Measurements from ENCODE around the gene COL5A1.

COL5A1 gene

GRCh38 chr9:134812343-134812673 lies 170.7 kb downstream of the COL5A1 start:
- Histone ChIP-seq H3K27me3 (ENCODE audit: insufficient read depth, low read length) (no peaks in the 10 kb centered on the region), H3K27ac (ENCODE audit: low read depth, low read length) (peak overlapping the region; percentile 20; the same call in 1 of the 2 replicates), H3K36me3 (ENCODE audit: insufficient read depth, low read length) (peaks cover 54% of the 10 kb centered on the region)

GRCh38 chr9:134813841-134814240 lies 172.2 kb downstream of the COL5A1 start:
- Histone ChIP-seq H3K27me3 (ENCODE audit: insufficient read depth, low read length) (no peaks in the 10 kb centered on the region), H3K79me2 (ENCODE audit: control insufficient read depth, insufficient read depth, low read length, unreplicated experiment) (no peaks in the 10 kb centered on the region), H3K36me3 (ENCODE audit: insufficient read depth, low read length) (peaks cover 44% of the 10 kb centered on the region), H3K4me1 (ENCODE audit: control insufficient read depth, insufficient read depth, low read length, unreplicated experiment) (peaks cover 8% of the 10 kb centered on the region), H2AFZ (ENCODE audit: low read length, unreplicated experiment) (no peak overlapping the region), H3K27ac (ENCODE audit: low read depth, low read length) (no peak overlapping the region), H3K4me3 (ENCODE audit: low read depth, low read length) (no peak overlapping the region)

More at GRCh38 chr9:134812343-134812673, 170.7 kb downstream of the COL5A1 start:
- no peak overlapping the region for H2AFZ ChIP-seq (ENCODE audit: low read length, unreplicated experiment)
- no peaks in the 10 kb centered on the region for H3K79me2 ChIP-seq (ENCODE audit: control insufficient read depth, insufficient read depth, low read length, unreplicated experiment)
- H3K4me3 ChIP-seq (ENCODE audit: low read depth, low read length) = no peak overlapping the region
- H3K4me1 ChIP-seq (ENCODE audit: control insufficient read depth, insufficient read depth, low read length, unreplicated experiment) = peaks cover 8% of the 10 kb centered on the region

GRCh38 chr9:134814598-134815215 lies 173.1 kb downstream of the COL5A1 start:
- Histone ChIP-seq H2AFZ (ENCODE audit: low read length, unreplicated experiment) (no peak overlapping the region), H3K4me3 (ENCODE audit: low read depth, low read length) (no peak overlapping the region), H3K4me1 (ENCODE audit: control insufficient read depth, insufficient read depth, low read length, unreplicated experiment) (peaks cover 8% of the 10 kb centered on the region), H3K79me2 (ENCODE audit: control insufficient read depth, insufficient read depth, low read length, unreplicated experiment) (no peaks in the 10 kb centered on the region), H3K27me3 (ENCODE audit: insufficient read depth, low read length) (no peaks in the 10 kb centered on the region), H3K36me3 (ENCODE audit: insufficient read depth, low read length) (peaks cover 38% of the 10 kb centered on the region), H3K27ac (ENCODE audit: low read depth, low read length) (no peak overlapping the region)

- Histone ChIP-seq H2AFZ (ENCODE audit: low read length, unreplicated experiment) (no peak overlapping the region), H3K36me3 (ENCODE audit: insufficient read depth, low read length) (peaks cover 32% of the 10 kb centered on the region; the same call in 1 of the 2 replicates), H3K4me1 (ENCODE audit: control insufficient read depth, insufficient read depth, low read length, unreplicated experiment) (peaks cover 8% of the 10 kb centered on the region), H3K79me2 (ENCODE audit: control insufficient read depth, insufficient read depth, low read length, unreplicated experiment) (no peaks in the 10 kb centered on the region), H3K4me3 (ENCODE audit: low read depth, low read length) (no peak overlapping the region), H3K27me3 (ENCODE audit: insufficient read depth, low read length) (no peaks in the 10 kb centered on the region), H3K27ac (ENCODE audit: low read depth, low read length) (no peak overlapping the region)
Measured at GRCh38 chr9:134815435-134816214, 174.0 kb downstream of the COL5A1 start.

GRCh38 chr9:134816264-134816663 lies 174.7 kb downstream of the COL5A1 start:
- Histone ChIP-seq H3K36me3 (ENCODE audit: insufficient read depth, low read length) (peaks cover 29% of the 10 kb centered on the region; the same call in 1 of the 2 replicates), H3K79me2 (ENCODE audit: control insufficient read depth, insufficient read depth, low read length, unreplicated experiment) (no peaks in the 10 kb centered on the region), H2AFZ (ENCODE audit: low read length, unreplicated experiment) (no peak overlapping the region), H3K27me3 (ENCODE audit: insufficient read depth, low read length) (no peaks in the 10 kb centered on the region), H3K27ac (ENCODE audit: low read depth, low read length) (no peak overlapping the region), H3K4me1 (ENCODE audit: control insufficient read depth, insufficient read depth, low read length, unreplicated experiment) (peaks cover 8% of the 10 kb centered on the region), H3K4me3 (ENCODE audit: low read depth, low read length) (no peak overlapping the region)

- Histone ChIP-seq H3K36me3 (ENCODE audit: insufficient read depth, low read length) (peaks cover 29% of the 10 kb centered on the region; the same call in 1 of the 2 replicates), H3K27ac (ENCODE audit: low read depth, low read length) (no peak overlapping the region), H3K79me2 (ENCODE audit: control insufficient read depth, insufficient read depth, low read length, unreplicated experiment) (no peaks in the 10 kb centered on the region), H3K27me3 (ENCODE audit: insufficient read depth, low read length) (no peaks in the 10 kb centered on the region), H2AFZ (ENCODE audit: low read length, unreplicated experiment) (no peak overlapping the region), H3K4me1 (ENCODE audit: control insufficient read depth, insufficient read depth, low read length, unreplicated experiment) (peaks cover 8% of the 10 kb centered on the region), H3K4me3 (ENCODE audit: low read depth, low read length) (no peak overlapping the region)
Measured at GRCh38 chr9:134818000-134818568, 176.5 kb downstream of the COL5A1 start.

- Histone ChIP-seq H3K36me3 (ENCODE audit: insufficient read depth, low read length) (peaks cover 31% of the 10 kb centered on the region; the same call in 1 of the 2 replicates), H3K4me1 (ENCODE audit: control insufficient read depth, insufficient read depth, low read length, unreplicated experiment) (peaks cover 8% of the 10 kb centered on the region), H3K4me3 (ENCODE audit: low read depth, low read length) (no peak overlapping the region), H2AFZ (ENCODE audit: low read length, unreplicated experiment) (no peak overlapping the region), H3K79me2 (ENCODE audit: control insufficient read depth, insufficient read depth, low read length, unreplicated experiment) (no peaks in the 10 kb centered on the region), H3K27me3 (ENCODE audit: insufficient read depth, low read length) (no peaks in the 10 kb centered on the region), H3K27ac (ENCODE audit: low read depth, low read length) (no peak overlapping the region)
Measured at GRCh38 chr9:134818591-134818990, 177.0 kb downstream of the COL5A1 start.

GRCh38 chr9:134820901-134821300 lies 179.3 kb downstream of the COL5A1 start:
- no peak overlapping the region for H3K27ac ChIP-seq (ENCODE audit: low read depth, low read length)
- no peak overlapping the region for H2AFZ ChIP-seq (ENCODE audit: low read length, unreplicated experiment)
- H3K4me3 ChIP-seq (ENCODE audit: low read depth, low read length) = no peak overlapping the region
- H3K79me2 ChIP-seq (ENCODE audit: control insufficient read depth, insufficient read depth, low read length, unreplicated experiment) = no peaks in the 10 kb centered on the region
- H3K4me1 ChIP-seq (ENCODE audit: control insufficient read depth, insufficient read depth, low read length, unreplicated experiment) = no peaks in the 10 kb centered on the region
- H3K36me3 ChIP-seq (ENCODE audit: insufficient read depth, low read length) = peaks cover 20% of the 10 kb centered on the region; the same call in 1 of the 2 replicates
- no peaks in the 10 kb centered on the region for H3K27me3 ChIP-seq (ENCODE audit: insufficient read depth, low read length)

GRCh38 chr9:134822541-134822940 lies 180.9 kb downstream of the COL5A1 start:
- H2AFZ ChIP-seq (ENCODE audit: low read length, unreplicated experiment) = no peak overlapping the region
- H3K27ac ChIP-seq (ENCODE audit: low read depth, low read length) = no peak overlapping the region
- H3K4me3 ChIP-seq (ENCODE audit: low read depth, low read length) = no peak overlapping the region
- no peaks in the 10 kb centered on the region for H3K79me2 ChIP-seq (ENCODE audit: control insufficient read depth, insufficient read depth, low read length, unreplicated experiment)
- H3K4me1 ChIP-seq (ENCODE audit: control insufficient read depth, insufficient read depth, low read length, unreplicated experiment) = no peaks in the 10 kb centered on the region
- H3K36me3 ChIP-seq (ENCODE audit: insufficient read depth, low read length) = peaks cover 14% of the 10 kb centered on the region; the same call in 1 of the 2 replicates
- no peaks in the 10 kb centered on the region for H3K27me3 ChIP-seq (ENCODE audit: insufficient read depth, low read length)

- H3K36me3 ChIP-seq (ENCODE audit: insufficient read depth, low read length) = peaks cover 20% of the 10 kb centered on the region; the same call in 1 of the 2 replicates
- H3K4me1 ChIP-seq (ENCODE audit: control insufficient read depth, insufficient read depth, low read length, unreplicated experiment) = no peaks in the 10 kb centered on the region
- H3K79me2 ChIP-seq (ENCODE audit: control insufficient read depth, insufficient read depth, low read length, unreplicated experiment) = no peaks in the 10 kb centered on the region
- H2AFZ ChIP-seq (ENCODE audit: low read length, unreplicated experiment) = no peak overlapping the region
- no peak overlapping the region for H3K27ac ChIP-seq (ENCODE audit: low read depth, low read length)
- H3K4me3 ChIP-seq (ENCODE audit: low read depth, low read length) = no peak overlapping the region
- no peaks in the 10 kb centered on the region for H3K27me3 ChIP-seq (ENCODE audit: insufficient read depth, low read length)
Measured at GRCh38 chr9:134823623-134824022, 182.0 kb downstream of the COL5A1 start.

Measured in ACC112 (cell line).